ENCODE measurements around the gene LHPP.

LHPP gene

GRCh38 chr10:124594240-124594639 is 132.6 kb downstream of the LHPP start:
- no peak overlapping the region for H3K9ac ChIP-seq (ENCODE audit: low read length in 5 of 5)
- H3K27me3 ChIP-seq (ENCODE audit: control insufficient read depth in 5 of 5, insufficient read depth in 4 of 5, low read length in 5 of 5), result no peaks in the 10 kb centered on the region
- no peak overlapping the region for H3K27ac ChIP-seq (ENCODE audit: low read depth, low read length)
- H3K9me3 ChIP-seq (ENCODE audit: control insufficient read depth in 5 of 5, low read length in 5 of 5), result peaks cover 4 to 14% (median 8%) of the 10 kb centered on the region in 5 donors
- no peaks in the 10 kb centered on the region for H3K36me3 ChIP-seq (ENCODE audit: control insufficient read depth in 5 of 5, insufficient read depth in 5 of 5, low read length in 5 of 5)
- no peak overlapping the region for H3K4me3 ChIP-seq (ENCODE audit: low read depth in 1 of 5, low read length in 5 of 5)
- peaks cover 0 to 3% (median 2%) of the 10 kb centered on the region in 5 donors for H3K4me1 ChIP-seq (ENCODE audit: control insufficient read depth in 5 of 5, insufficient read depth in 5 of 5, low read length in 5 of 5)

GRCh38 chr10:124595143-124595883 is 133.7 kb downstream of the LHPP start:
- Histone ChIP-seq H3K27ac (ENCODE audit: low read depth, low read length) (no peak overlapping the region), H3K9me3 (ENCODE audit: control insufficient read depth in 5 of 5, low read length in 5 of 5) (peaks cover 4 to 14% (median 8%) of the 10 kb centered on the region in 5 donors), H3K4me3 (ENCODE audit: low read depth in 1 of 5, low read length in 5 of 5) (no peak overlapping the region), H3K27me3 (ENCODE audit: control insufficient read depth in 5 of 5, insufficient read depth in 4 of 5, low read length in 5 of 5) (no peaks in the 10 kb centered on the region), H3K36me3 (ENCODE audit: control insufficient read depth in 5 of 5, insufficient read depth in 5 of 5, low read length in 5 of 5) (no peaks in the 10 kb centered on the region), H3K4me1 (ENCODE audit: control insufficient read depth in 5 of 5, insufficient read depth in 5 of 5, low read length in 5 of 5) (no peaks in the 10 kb centered on the region), H3K9ac (ENCODE audit: low read length in 5 of 5) (no peak overlapping the region)

- no peaks in the 10 kb centered on the region for H3K36me3 ChIP-seq (ENCODE audit: control insufficient read depth in 5 of 5, insufficient read depth in 5 of 5, low read length in 5 of 5)
- no peaks in the 10 kb centered on the region for H3K4me1 ChIP-seq (ENCODE audit: control insufficient read depth in 5 of 5, insufficient read depth in 5 of 5, low read length in 5 of 5)
- H3K27ac ChIP-seq (ENCODE audit: low read depth, low read length), result no peak overlapping the region
- no peak overlapping the region for H3K4me3 ChIP-seq (ENCODE audit: low read depth in 1 of 5, low read length in 5 of 5)
- H3K27me3 ChIP-seq (ENCODE audit: control insufficient read depth in 5 of 5, insufficient read depth in 4 of 5, low read length in 5 of 5), result no peaks in the 10 kb centered on the region
- H3K9me3 ChIP-seq (ENCODE audit: control insufficient read depth in 5 of 5, low read length in 5 of 5), result peaks cover 4 to 10% (median 8%) of the 10 kb centered on the region in 5 donors
- no peak overlapping the region for H3K9ac ChIP-seq (ENCODE audit: low read length in 5 of 5)
These were observed 134.6 kb downstream of the LHPP start for GRCh38 chr10:124596116-124596785.

GRCh38 chr10:124596962-124597845 is 135.6 kb downstream of the LHPP start:
- no peaks in the 10 kb centered on the region for H3K36me3 ChIP-seq (ENCODE audit: control insufficient read depth in 5 of 5, insufficient read depth in 5 of 5, low read length in 5 of 5)
- H3K27me3 ChIP-seq (ENCODE audit: control insufficient read depth in 5 of 5, insufficient read depth in 4 of 5, low read length in 5 of 5), result no peaks in the 10 kb centered on the region
- H3K27ac ChIP-seq (ENCODE audit: low read depth, low read length), result no peak overlapping the region
- H3K4me3 ChIP-seq (ENCODE audit: low read depth in 1 of 5, low read length in 5 of 5), result no peak overlapping the region
- H3K4me1 ChIP-seq (ENCODE audit: control insufficient read depth in 5 of 5, insufficient read depth in 5 of 5, low read length in 5 of 5), result no peaks in the 10 kb centered on the region
- peaks cover 0 to 4% (median 0%) of the 10 kb centered on the region in 5 donors for H3K9me3 ChIP-seq (ENCODE audit: control insufficient read depth in 5 of 5, low read length in 5 of 5)
- H3K9ac ChIP-seq (ENCODE audit: low read length in 5 of 5), result no peak overlapping the region

GRCh38 chr10:124597846-124598165 is 136.2 kb downstream of the LHPP start:
- peaks cover 0 to 4% (median 0%) of the 10 kb centered on the region in 5 donors for H3K9me3 ChIP-seq (ENCODE audit: control insufficient read depth in 5 of 5, low read length in 5 of 5)
- no peaks in the 10 kb centered on the region for H3K27me3 ChIP-seq (ENCODE audit: control insufficient read depth in 5 of 5, insufficient read depth in 4 of 5, low read length in 5 of 5)
- H3K4me1 ChIP-seq (ENCODE audit: control insufficient read depth in 5 of 5, insufficient read depth in 5 of 5, low read length in 5 of 5), result no peaks in the 10 kb centered on the region
- H3K27ac ChIP-seq (ENCODE audit: low read depth, low read length), result no peak overlapping the region
- H3K4me3 ChIP-seq (ENCODE audit: low read depth in 1 of 5, low read length in 5 of 5), result no peak overlapping the region
- H3K9ac ChIP-seq (ENCODE audit: low read length in 5 of 5), result no peak overlapping the region
- H3K36me3 ChIP-seq (ENCODE audit: control insufficient read depth in 5 of 5, insufficient read depth in 5 of 5, low read length in 5 of 5), result no peaks in the 10 kb centered on the region

GRCh38 chr10:124598196-124598595 is 136.6 kb downstream of the LHPP start:
- H3K36me3 ChIP-seq (ENCODE audit: control insufficient read depth in 5 of 5, insufficient read depth in 5 of 5, low read length in 5 of 5), result no peaks in the 10 kb centered on the region
- H3K9ac ChIP-seq (ENCODE audit: low read length in 5 of 5), result no peak overlapping the region
- no peaks in the 10 kb centered on the region for H3K4me1 ChIP-seq (ENCODE audit: control insufficient read depth in 5 of 5, insufficient read depth in 5 of 5, low read length in 5 of 5)
- peaks cover 0 to 4% (median 0%) of the 10 kb centered on the region in 5 donors for H3K9me3 ChIP-seq (ENCODE audit: control insufficient read depth in 5 of 5, low read length in 5 of 5)
- no peaks in the 10 kb centered on the region for H3K27me3 ChIP-seq (ENCODE audit: control insufficient read depth in 5 of 5, insufficient read depth in 4 of 5, low read length in 5 of 5)
- H3K4me3 ChIP-seq (ENCODE audit: low read depth in 1 of 5, low read length in 5 of 5), result no peak overlapping the region
- H3K27ac ChIP-seq (ENCODE audit: low read depth, low read length), result no peak overlapping the region

GRCh38 chr10:124598773-124599587 is 137.4 kb downstream of the LHPP start:
- H3K27me3 ChIP-seq (ENCODE audit: control insufficient read depth in 5 of 5, insufficient read depth in 4 of 5, low read length in 5 of 5), result no peaks in the 10 kb centered on the region
- H3K27ac ChIP-seq (ENCODE audit: low read depth, low read length), result no peak overlapping the region
- H3K4me3 ChIP-seq (ENCODE audit: low read depth in 1 of 5, low read length in 5 of 5), result no peak overlapping the region
- H3K4me1 ChIP-seq (ENCODE audit: control insufficient read depth in 5 of 5, insufficient read depth in 5 of 5, low read length in 5 of 5), result no peaks in the 10 kb centered on the region
- no peaks in the 10 kb centered on the region for H3K36me3 ChIP-seq (ENCODE audit: control insufficient read depth in 5 of 5, insufficient read depth in 5 of 5, low read length in 5 of 5)
- H3K9me3 ChIP-seq (ENCODE audit: control insufficient read depth in 5 of 5, low read length in 5 of 5), result peaks cover 0 to 4% (median 0%) of the 10 kb centered on the region in 5 donors
- H3K9ac ChIP-seq (ENCODE audit: low read length in 5 of 5), result no peak overlapping the region

GRCh38 chr10:124599588-124600050 is 138.0 kb downstream of the LHPP start:
- H3K27ac ChIP-seq (ENCODE audit: low read depth, low read length), result no peak overlapping the region
- no peaks in the 10 kb centered on the region for H3K36me3 ChIP-seq (ENCODE audit: control insufficient read depth in 5 of 5, insufficient read depth in 5 of 5, low read length in 5 of 5)
- H3K9ac ChIP-seq (ENCODE audit: low read length in 5 of 5), result no peak overlapping the region
- no peaks in the 10 kb centered on the region for H3K4me1 ChIP-seq (ENCODE audit: control insufficient read depth in 5 of 5, insufficient read depth in 5 of 5, low read length in 5 of 5)
- no peaks in the 10 kb centered on the region for H3K27me3 ChIP-seq (ENCODE audit: control insufficient read depth in 5 of 5, insufficient read depth in 4 of 5, low read length in 5 of 5)
- H3K9me3 ChIP-seq (ENCODE audit: control insufficient read depth in 5 of 5, low read length in 5 of 5), result peaks cover 0 to 4% (median 0%) of the 10 kb centered on the region in 5 donors
- no peak overlapping the region for H3K4me3 ChIP-seq (ENCODE audit: low read depth in 1 of 5, low read length in 5 of 5)

GRCh38 chr10:124600051-124600880 is 138.6 kb downstream of the LHPP start:
- no peaks in the 10 kb centered on the region for H3K27me3 ChIP-seq (ENCODE audit: control insufficient read depth in 5 of 5, insufficient read depth in 4 of 5, low read length in 5 of 5)
- no peak overlapping the region for H3K4me3 ChIP-seq (ENCODE audit: low read depth in 1 of 5, low read length in 5 of 5)
- no peak overlapping the region for H3K9ac ChIP-seq (ENCODE audit: low read length in 5 of 5)
- H3K9me3 ChIP-seq (ENCODE audit: control insufficient read depth in 5 of 5, low read length in 5 of 5), result peaks cover 0 to 3% (median 0%) of the 10 kb centered on the region in 5 donors
- no peaks in the 10 kb centered on the region for H3K36me3 ChIP-seq (ENCODE audit: control insufficient read depth in 5 of 5, insufficient read depth in 5 of 5, low read length in 5 of 5)
- H3K4me1 ChIP-seq (ENCODE audit: control insufficient read depth in 5 of 5, insufficient read depth in 5 of 5, low read length in 5 of 5), result peaks cover 0 to 3% (median 0%) of the 10 kb centered on the region in 5 donors
- no peak overlapping the region for H3K27ac ChIP-seq (ENCODE audit: low read depth, low read length)

Data from subcutaneous abdominal adipose tissue (tissue), 5 donors.